Panc1 (cell line): ENCODE measurements around the gene TAB2. TPM values are rescaled to one million over a fixed set of nuclear protein-coding genes. Genes with fewer than 3 reads are reported as not detected.

Experiments
- ATAC-seq: fragments of 200-7000 bp; cut with Tn5 transposase; 2 replicates; pipeline ENCODE4 v1.9.1; 2020; ENCODE audit warnings: mild to moderate bottlenecking, moderate library complexity
- BruUV-seq: library from RNA; stranded (reverse); fragments of 400-500 nt; replicated peaks from 2 replicates; lab custom pipeline; 2021; lab: Mats Ljungman, UMichigan
- CTCF ChIA-PET: fragments of 300-600 bp; sonication (Branson Sonifier 250); formaldehyde crosslinking; loops from one replicate; lab custom pipeline; 2022; ENCODE audit warnings: antibody characterized with exemption; lab: Charles Lee
- POLR2A ChIA-PET: fragments of 300-600 bp; sonication (Branson Sonifier 250); formaldehyde crosslinking; loops from one replicate; lab custom pipeline; 2022; ENCODE audit warnings: antibody characterized with exemption; lab: Charles Lee
- DNase-seq: peaks from one replicate; pipeline ENCODE4 v3.0.0-alpha.2; 2010; ENCODE audit warnings: low read depth, low spot score
- H3K27ac ChIP-seq: 2 replicates; pipeline ENCODE4 v1.5.1; 2011; ENCODE audit warnings: mild to moderate bottlenecking, low read length, inconsistent platforms
- H3K27me3 ChIP-seq: fragments of 200-500 bp; sonication (Bioruptor generic); 2 replicates; pipeline ENCODE4 v1.6.0; 2014; ENCODE audit warnings: low read length, inconsistent platforms; ENCODE audit not compliant: control insufficient read depth, insufficient read depth
- H3K36me3 ChIP-seq: fragments of 200-500 bp; sonication (Bioruptor generic); 2 replicates; pipeline ENCODE4 v1.5.1; 2014; ENCODE audit warnings: inconsistent platforms, mild to moderate bottlenecking, low read length, moderate library complexity; ENCODE audit not compliant: control insufficient read depth, insufficient read depth
- H3K4me1 ChIP-seq: 2 replicates; pipeline ENCODE4 v1.5.1; 2011; ENCODE audit warnings: inconsistent platforms, mild to moderate bottlenecking, low read length, moderate library complexity; ENCODE audit not compliant: control insufficient read depth, insufficient read depth
- H3K4me3 ChIP-seq, 2 experiments: 2 replicates each; pipeline ENCODE4 v1.5.1; 2011 to 2012; ENCODE audit warnings: low read depth in 2 of 2, low read length in 2 of 2, mild to moderate bottlenecking in 2 of 2, inconsistent platforms in 1 of 2, moderate library complexity in 1 of 2
- H3K9me3 ChIP-seq: fragments of 200-500 bp; sonication (Bioruptor generic); 2 replicates; pipeline ENCODE4 v1.5.1; 2014; ENCODE audit warnings: low read depth, mild to moderate bottlenecking, inconsistent platforms, low read length, moderate library complexity; ENCODE audit not compliant: control insufficient read depth, insufficient read depth
- POLR2AphosphoS5 ChIP-seq: IDR thresholded peaks from 2 replicates; pipeline ENCODE4 v1.6.1; 2012; ENCODE audit warnings: mild to moderate bottlenecking, low read depth, low read length, moderate library complexity
- SIN3A ChIP-seq: IDR thresholded peaks from 2 replicates; pipeline ENCODE4 v1.6.1; 2012; ENCODE audit warnings: low read depth, mild to moderate bottlenecking, low read length, moderate library complexity, borderline replicate concordance; ENCODE audit not compliant: insufficient read depth
- TCF7L2 ChIP-seq: IDR thresholded peaks from 2 replicates; pipeline ENCODE4 v1.6.1; 2011; ENCODE audit warnings: mild to moderate bottlenecking, low read depth, low read length, inconsistent platforms
- in situ Hi-C: cut with HindIII; loops from 2 replicates; pipeline ENCODE4 v1.10.0; 2016; ENCODE audit warnings: low sequenced_read_pairs, low pct_unique_long_range_greater_than_20kb
- intact Hi-C: fragments of 100-400 bp; cut with micrococcal nuclease; formaldehyde crosslinking; loops from one replicate; pipeline ENCODE4 v1.10.0; 2022; ENCODE audit not compliant: unreplicated experiment
- total RNA-seq: library from RNA; stranded (reverse); gene quantifications from one replicate; pipeline ENCODE4 v1.2.1, GENCODE V29; 2021; ENCODE audit not compliant: unreplicated experiment
- TF ChIP-seq, protein P1 (sequence below): fragments of 450-650 bp; IDR thresholded peaks from 2 replicates; pipeline ENCODE4 v1.5.1; 2017; ENCODE audit warnings: mild to moderate bottlenecking
- TF ChIP-seq, protein P2 (sequence below), 2 experiments: IDR thresholded peaks; 2 replicates each; pipeline ENCODE4 v1.6.1; 2011 to 2012; ENCODE audit warnings: low read depth in 2 of 2, control low read depth in 1 of 2, low read length in 1 of 2, mild to moderate bottlenecking in 1 of 2, moderate library complexity in 1 of 2; ENCODE audit not compliant: insufficient read depth in 1 of 2

TAB2 gene
- total RNA-seq, 1 experiment from 2014 or later: 47.2 TPM

DNA sequence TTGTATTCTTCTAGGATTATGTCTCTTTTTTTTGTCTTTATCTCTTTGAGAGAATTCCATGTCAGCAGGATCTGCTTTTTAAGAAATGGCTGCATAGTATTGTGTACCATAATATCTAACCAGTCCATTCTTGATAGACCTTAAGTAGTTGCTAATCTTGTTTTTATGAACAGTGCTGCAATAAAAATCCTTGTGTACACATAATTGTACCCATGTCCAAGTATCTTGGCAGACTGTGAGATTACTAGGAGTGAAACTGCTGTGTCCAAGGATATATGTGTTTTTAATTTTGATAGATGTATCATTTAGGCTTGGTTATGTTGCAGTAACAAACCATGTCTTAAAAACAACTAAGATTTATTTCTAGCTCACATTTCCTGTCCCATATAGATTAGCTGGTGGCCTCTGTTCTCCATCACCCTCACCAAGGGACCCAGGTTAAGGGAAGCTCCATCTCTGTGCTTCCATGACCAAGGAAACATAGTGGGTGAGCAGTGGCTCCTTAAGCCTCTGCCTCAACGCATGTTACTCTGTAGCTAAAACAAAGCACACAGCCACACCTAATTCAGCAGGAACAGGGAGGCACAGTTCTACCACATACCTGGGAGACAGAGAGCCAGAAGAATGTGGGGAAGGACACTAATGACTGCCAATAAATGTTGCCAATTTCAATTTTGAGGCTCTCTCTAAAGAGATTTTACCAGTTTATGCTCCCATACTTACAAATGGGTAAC lies 70.4 kb downstream of the TAB2 start:
- ChIA-PET CTCF (no interaction called here), POLR2A (no interaction called here)
- DNase-seq (no peak), ATAC-seq (no peak)
- BruUV-seq: no TSS peak
- Histone ChIP-seq H3K27ac (no peak overlapping the region), H3K36me3 (no peaks in the 10 kb centered on the region), H3K4me1 (no peaks in the 10 kb centered on the region), H3K27me3 (no peaks in the 10 kb centered on the region), H3K4me3 (no peak overlapping the region), H3K9me3 (no peaks in the 10 kb centered on the region)
- in situ Hi-C loops (no loop called here), intact Hi-C loops (no loop called here)
- TF ChIP-seq, protein P1, sequence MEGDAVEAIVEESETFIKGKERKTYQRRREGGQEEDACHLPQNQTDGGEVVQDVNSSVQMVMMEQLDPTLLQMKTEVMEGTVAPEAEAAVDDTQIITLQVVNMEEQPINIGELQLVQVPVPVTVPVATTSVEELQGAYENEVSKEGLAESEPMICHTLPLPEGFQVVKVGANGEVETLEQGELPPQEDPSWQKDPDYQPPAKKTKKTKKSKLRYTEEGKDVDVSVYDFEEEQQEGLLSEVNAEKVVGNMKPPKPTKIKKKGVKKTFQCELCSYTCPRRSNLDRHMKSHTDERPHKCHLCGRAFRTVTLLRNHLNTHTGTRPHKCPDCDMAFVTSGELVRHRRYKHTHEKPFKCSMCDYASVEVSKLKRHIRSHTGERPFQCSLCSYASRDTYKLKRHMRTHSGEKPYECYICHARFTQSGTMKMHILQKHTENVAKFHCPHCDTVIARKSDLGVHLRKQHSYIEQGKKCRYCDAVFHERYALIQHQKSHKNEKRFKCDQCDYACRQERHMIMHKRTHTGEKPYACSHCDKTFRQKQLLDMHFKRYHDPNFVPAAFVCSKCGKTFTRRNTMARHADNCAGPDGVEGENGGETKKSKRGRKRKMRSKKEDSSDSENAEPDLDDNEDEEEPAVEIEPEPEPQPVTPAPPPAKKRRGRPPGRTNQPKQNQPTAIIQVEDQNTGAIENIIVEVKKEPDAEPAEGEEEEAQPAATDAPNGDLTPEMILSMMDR: no peak
- no peak for TF ChIP-seq POLR2AphosphoS5
- no peak for TF ChIP-seq SIN3A
- TF ChIP-seq, protein P2, sequence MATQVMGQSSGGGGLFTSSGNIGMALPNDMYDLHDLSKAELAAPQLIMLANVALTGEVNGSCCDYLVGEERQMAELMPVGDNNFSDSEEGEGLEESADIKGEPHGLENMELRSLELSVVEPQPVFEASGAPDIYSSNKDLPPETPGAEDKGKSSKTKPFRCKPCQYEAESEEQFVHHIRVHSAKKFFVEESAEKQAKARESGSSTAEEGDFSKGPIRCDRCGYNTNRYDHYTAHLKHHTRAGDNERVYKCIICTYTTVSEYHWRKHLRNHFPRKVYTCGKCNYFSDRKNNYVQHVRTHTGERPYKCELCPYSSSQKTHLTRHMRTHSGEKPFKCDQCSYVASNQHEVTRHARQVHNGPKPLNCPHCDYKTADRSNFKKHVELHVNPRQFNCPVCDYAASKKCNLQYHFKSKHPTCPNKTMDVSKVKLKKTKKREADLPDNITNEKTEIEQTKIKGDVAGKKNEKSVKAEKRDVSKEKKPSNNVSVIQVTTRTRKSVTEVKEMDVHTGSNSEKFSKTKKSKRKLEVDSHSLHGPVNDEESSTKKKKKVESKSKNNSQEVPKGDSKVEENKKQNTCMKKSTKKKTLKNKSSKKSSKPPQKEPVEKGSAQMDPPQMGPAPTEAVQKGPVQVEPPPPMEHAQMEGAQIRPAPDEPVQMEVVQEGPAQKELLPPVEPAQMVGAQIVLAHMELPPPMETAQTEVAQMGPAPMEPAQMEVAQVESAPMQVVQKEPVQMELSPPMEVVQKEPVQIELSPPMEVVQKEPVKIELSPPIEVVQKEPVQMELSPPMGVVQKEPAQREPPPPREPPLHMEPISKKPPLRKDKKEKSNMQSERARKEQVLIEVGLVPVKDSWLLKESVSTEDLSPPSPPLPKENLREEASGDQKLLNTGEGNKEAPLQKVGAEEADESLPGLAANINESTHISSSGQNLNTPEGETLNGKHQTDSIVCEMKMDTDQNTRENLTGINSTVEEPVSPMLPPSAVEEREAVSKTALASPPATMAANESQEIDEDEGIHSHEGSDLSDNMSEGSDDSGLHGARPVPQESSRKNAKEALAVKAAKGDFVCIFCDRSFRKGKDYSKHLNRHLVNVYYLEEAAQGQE (IDR thresholded peaks at IDR 0.05; ENCODE audit: insufficient read depth in 1 of 2, low read depth in 2 of 2, low read length in 1 of 2): no peak
- no peak for TF ChIP-seq TCF7L2

DNA sequence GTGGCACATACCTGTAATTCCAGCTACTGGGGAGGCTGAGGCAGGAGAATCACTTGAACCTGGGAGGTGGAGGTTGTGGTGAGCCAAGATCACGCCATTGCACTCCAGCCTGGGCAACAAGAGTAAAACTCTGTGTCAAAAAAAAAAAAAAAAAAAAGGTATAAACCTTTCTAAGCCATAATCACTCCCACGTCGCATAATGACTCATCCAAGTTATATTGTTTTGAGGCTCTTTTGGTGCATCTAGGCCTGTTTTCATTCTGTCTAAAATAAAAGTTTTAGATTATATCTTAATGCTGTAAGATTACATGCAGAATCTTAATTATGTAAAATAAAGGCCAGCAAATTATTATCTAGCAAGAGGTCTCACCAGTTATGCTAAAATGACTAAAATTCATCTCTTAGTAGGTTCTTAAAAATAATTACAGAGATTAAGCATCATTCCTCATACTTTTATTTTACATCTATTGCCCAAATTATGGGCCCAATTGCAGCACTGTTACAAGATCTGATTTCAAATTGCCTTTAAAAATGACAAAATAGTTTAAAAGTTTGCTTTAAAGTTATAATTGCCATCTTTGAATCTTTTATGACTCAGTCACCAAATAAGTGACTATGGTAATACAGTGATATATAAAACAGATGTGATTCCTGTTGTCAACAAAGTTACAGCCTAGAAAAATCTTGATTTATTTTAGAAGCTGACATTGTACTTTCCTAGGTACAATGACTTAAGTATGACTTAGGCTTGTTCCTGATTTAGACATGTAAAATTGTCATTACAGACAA lies 72.2 kb downstream of the TAB2 start:
- in situ Hi-C loops (no loop called here), intact Hi-C loops (no loop called here)
- Histone ChIP-seq H3K9me3 (no peaks in the 10 kb centered on the region), H3K4me1 (no peaks in the 10 kb centered on the region; the same call in 1 of the 2 replicates), H3K36me3 (no peaks in the 10 kb centered on the region), H3K27me3 (no peaks in the 10 kb centered on the region), H3K4me3 (no peak overlapping the region), H3K27ac (no peak overlapping the region)
- TF ChIP-seq, protein P2 (IDR thresholded peaks at IDR 0.05; ENCODE audit: insufficient read depth in 1 of 2, low read depth in 2 of 2, low read length in 1 of 2): no peak
- POLR2A ChIA-PET: no interaction called here
- BruUV-seq: no TSS peak
- CTCF ChIA-PET: no interaction called here
- DNase-seq (no peak), ATAC-seq (no peak)
